ENCODE results near the gene CEP19.

GRCh38 chr3:196691386-196691785 is 20.7 kb downstream of the CEP19 start:
- no peak for TF ChIP-seq CTCF (IDR thresholded peaks at IDR 0.05 in 4 of 5, conservative IDR thresholded peaks at IDR 0.05 in 1 of 5)
- no peak for TF ChIP-seq POLR2A (IDR thresholded peaks at IDR 0.05)

Measured in gastrocnemius medialis (tissue), 4 donors.